Peyer's patch (tissue), 4 donors: ENCODE results near the gene MMP27.

Source experiments
- POLR2A ChIP-seq, 2 donors: fragments of 450-650 bp; IDR thresholded peaks; one replicate each; pipeline ENCODE4 v1.5.1; 2017; ENCODE audit warnings: antibody characterized with exemption in 2 of 2, mild to moderate bottlenecking in 2 of 2, moderate library complexity in 2 of 2
- TF ChIP-seq, protein P1 (sequence below), 6 experiments: fragments of 450-650 bp in 4 of 6; fragments of 200-600 bp in 2 of 6; sonication (generic) in 1 of 6; IDR thresholded peaks; one replicate each; pipeline ENCODE4 v1.5.1; 2017 to 2019; ENCODE audit warnings: antibody characterized with exemption in 6 of 6, mild to moderate bottlenecking in 3 of 6, moderate library complexity in 1 of 6

DNA sequence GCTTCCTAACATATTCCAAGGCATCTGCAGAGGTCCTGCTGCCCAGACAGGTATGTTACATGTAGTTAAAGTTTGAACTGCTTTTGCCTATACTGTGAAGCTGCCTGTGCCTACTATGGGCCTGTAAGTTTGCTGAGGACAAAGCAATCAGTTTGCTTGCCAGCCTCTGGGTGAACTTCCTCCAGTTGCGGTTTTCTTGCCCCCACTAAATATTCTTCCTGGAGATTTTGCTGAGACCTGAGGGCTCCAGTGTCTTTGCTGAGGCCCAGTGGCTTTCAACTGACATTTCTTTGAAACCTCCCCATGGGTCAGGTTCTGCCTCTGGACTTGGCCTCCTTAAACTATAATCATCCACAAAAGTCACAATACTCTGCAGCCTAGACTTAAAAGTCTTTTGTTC, 50.8 kb downstream of the MMP27 start:
- TF ChIP-seq, protein P1, sequence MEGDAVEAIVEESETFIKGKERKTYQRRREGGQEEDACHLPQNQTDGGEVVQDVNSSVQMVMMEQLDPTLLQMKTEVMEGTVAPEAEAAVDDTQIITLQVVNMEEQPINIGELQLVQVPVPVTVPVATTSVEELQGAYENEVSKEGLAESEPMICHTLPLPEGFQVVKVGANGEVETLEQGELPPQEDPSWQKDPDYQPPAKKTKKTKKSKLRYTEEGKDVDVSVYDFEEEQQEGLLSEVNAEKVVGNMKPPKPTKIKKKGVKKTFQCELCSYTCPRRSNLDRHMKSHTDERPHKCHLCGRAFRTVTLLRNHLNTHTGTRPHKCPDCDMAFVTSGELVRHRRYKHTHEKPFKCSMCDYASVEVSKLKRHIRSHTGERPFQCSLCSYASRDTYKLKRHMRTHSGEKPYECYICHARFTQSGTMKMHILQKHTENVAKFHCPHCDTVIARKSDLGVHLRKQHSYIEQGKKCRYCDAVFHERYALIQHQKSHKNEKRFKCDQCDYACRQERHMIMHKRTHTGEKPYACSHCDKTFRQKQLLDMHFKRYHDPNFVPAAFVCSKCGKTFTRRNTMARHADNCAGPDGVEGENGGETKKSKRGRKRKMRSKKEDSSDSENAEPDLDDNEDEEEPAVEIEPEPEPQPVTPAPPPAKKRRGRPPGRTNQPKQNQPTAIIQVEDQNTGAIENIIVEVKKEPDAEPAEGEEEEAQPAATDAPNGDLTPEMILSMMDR (IDR thresholded peaks at IDR 0.05) = no peak
- no peak for TF ChIP-seq POLR2A (IDR thresholded peaks at IDR 0.05)
